Breast epithelium (tissue), 3 donors: ENCODE results near the gene SIK2.

Source experiments
- POLR2A ChIP-seq: fragments of 450-650 bp; IDR thresholded peaks from one replicate; pipeline ENCODE4 v1.6.1; 2016; ENCODE audit warnings: antibody characterized with exemption, mild to moderate bottlenecking, moderate library complexity
- TF ChIP-seq, protein P1 (sequence below), 3 donors: fragments of 450-650 bp; IDR thresholded peaks; one replicate each; pipeline ENCODE4 v1.5.1; 2016 to 2017; ENCODE audit warnings: antibody characterized with exemption in 3 of 3, mild to moderate bottlenecking in 3 of 3, moderate library complexity in 3 of 3

GRCh38 chr11:111718859-111719258 lies 116.6 kb downstream of the SIK2 start:
- no peak for TF ChIP-seq POLR2A
- TF ChIP-seq, protein P1, sequence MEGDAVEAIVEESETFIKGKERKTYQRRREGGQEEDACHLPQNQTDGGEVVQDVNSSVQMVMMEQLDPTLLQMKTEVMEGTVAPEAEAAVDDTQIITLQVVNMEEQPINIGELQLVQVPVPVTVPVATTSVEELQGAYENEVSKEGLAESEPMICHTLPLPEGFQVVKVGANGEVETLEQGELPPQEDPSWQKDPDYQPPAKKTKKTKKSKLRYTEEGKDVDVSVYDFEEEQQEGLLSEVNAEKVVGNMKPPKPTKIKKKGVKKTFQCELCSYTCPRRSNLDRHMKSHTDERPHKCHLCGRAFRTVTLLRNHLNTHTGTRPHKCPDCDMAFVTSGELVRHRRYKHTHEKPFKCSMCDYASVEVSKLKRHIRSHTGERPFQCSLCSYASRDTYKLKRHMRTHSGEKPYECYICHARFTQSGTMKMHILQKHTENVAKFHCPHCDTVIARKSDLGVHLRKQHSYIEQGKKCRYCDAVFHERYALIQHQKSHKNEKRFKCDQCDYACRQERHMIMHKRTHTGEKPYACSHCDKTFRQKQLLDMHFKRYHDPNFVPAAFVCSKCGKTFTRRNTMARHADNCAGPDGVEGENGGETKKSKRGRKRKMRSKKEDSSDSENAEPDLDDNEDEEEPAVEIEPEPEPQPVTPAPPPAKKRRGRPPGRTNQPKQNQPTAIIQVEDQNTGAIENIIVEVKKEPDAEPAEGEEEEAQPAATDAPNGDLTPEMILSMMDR (IDR thresholded peaks at IDR 0.05) = no peak
